Kidney tubule cell (primary cell): ENCODE results near the gene HSPA2.
A peak's percentile ranks its signal among the peaks of the same experiment; 100 is the strongest.
"Not testable (repeated sequence)": the region's sequence is repeated elsewhere in the genome, so short reads cannot be mapped to it uniquely, and the experiment has no call there.

ENCODE experiments used
- DNase-seq: peaks from one replicate; pipeline ENCODE4 v3.0.0-alpha.2; 2018; ENCODE audit warnings: low spot score

HSPA2 gene

GRCh38 chr14:64562436-64562835, 21.9 kb downstream of the HSPA2 start:
- DNase-seq = no peak

DNA sequence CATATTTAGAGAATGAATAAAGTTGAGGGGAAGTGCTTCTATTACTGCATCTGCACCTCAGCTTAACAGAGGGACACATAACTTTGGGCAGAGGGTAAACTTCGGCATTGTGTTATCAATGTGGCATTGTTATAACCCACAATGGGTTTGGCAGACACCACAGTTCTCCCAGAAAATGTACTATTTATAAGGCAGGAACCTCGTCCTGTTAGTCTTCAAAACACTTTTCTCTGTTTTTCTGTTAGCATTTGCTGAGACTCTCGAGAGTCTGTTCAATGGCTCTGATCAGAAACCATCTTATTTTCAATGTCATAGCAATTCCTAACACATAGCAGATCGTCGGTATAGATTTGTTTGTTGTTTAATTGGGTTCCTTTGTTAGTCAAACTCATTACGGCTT, 23.2 kb downstream of the HSPA2 start:
- DNase-seq = no peak

DNA sequence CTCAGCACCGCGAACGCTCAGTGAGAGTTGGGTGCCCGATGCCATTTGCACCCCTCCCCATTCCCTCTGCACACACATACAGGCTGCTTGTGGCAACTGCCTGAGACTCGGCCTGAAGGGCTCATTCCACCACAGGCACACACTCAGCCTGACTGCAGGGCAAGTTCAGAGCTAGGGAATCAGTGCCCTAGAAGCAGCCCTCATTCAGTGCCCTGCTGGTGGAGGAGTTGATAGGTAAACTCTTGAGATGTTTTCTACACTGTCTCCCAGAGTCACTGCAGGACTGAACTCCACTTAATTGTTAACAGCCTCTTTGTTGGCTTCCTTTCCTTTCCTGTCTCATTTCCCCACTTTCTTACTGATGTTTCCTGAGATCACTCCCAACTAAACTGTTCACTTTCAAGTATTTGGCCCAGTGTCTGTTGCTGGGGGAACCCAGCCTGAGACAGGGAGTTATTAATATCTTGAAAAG, 26.1 kb downstream of the HSPA2 start:
- DNase-seq = no peak

DNA sequence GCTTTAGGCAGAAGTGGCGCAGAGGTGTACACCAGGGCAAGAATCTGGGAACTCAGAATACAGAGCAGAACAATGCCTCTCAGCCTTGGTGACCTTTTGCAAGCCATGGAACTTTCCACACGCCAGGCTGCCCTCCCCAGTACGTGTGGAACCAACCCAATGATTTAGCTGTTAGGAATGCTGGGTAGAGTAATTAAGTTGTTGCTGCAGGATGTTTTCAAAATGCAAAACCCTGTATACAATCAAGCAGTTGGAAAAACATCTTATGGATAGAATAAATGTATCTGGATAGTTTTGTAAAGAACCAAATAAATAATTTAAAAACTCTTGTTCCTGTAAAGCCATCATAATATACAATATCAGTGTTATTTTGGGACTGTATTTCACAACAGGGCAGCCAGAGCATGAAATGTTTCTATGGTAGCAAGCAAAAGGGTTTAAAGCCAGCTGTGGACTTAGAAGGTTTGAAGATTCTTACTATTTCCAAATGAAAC, 28.6 kb downstream of the HSPA2 start:
- peak; percentile 69 for DNase-seq

DNA sequence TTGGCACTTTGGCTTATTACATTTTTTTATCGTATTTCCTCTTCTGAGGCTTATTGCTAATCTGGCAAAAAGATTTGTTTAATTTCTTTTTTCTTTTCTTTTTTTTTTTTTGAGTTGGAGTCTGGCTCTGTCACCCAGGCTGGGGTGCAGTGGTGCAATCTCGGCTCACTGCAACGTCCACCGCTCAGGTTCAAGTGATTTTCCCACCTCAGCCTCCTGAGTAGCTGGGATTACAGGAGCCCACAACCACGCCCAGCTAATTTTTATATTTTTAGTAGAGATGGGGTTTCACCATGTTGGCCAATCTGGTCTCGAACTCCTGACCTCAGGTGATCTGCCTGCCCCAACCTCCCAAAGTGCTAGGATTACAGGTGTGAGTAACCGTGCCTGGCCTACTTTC, 29.1 kb downstream of the HSPA2 start:
- not testable (repeated sequence) for DNase-seq

DNA sequence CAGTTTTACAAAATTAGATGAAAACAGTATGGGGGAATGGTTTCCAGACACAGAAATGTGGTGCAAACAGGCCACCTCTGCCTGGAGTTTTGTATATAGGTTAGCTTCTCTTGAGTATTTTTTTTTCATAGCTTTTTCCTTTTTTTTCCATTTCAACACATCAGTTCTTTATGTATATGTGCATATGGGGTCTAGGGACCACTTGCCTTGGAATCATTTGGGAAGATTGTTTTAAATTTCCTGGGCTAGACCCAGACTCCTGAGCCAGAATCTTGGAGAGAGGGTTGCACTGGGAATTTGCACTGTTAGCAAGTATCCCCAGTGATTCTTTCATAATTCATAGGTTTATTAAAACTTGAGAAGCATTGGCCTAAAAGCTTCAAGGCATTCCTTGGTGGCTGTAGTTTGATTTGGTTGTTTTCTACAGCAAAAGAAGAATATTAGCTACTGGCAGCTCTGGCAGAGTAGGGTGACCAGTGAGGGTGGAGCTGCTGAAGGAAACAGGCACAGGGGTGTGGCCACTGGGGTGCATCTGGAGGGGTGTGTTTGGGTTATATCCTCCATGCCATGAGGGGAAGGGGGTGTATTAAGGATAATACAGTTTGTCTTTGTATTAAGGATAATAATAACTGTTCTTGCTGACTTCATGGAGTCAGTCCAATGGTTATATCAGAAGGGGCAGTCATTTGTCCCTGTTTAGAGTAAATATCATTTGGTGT, 32.0 kb downstream of the HSPA2 start:
- no peak for DNase-seq

GRCh38 chr14:64573109-64573508, 32.6 kb downstream of the HSPA2 start:
- no peak for DNase-seq

DNA sequence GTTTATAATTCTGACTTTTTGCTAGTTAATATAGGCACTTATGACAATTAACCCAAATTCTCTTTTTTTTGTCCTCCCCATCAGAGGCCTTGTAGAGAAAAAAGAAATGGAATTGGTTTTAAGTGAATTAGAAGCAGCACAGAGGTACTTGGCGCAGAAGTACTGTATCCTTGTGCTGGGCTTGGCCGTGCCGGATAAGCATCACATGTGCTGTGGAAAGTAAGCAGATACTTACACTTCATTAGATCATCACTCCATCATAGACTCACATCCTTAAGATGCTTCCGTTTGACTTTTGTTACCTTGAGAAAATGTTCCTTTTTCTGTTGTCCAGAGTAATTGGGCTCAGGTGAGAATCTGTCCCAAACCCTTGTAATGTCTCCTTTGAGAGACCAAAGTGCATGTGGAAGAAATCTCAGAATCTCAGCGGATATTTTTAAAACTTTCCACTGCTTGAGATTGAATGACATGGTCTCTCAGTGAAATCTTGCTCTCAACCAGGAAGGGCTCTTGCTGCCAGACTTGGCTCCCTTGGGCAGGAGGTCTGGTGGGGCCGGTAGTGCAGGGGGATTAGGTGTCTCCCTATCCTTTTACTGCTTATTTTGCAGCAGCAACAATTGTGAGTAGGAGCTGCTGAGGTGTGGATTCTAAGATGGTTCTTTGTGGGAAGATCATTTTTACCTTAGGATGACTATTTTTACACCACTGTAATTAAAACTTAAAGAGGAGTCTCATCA, 34.0 kb downstream of the HSPA2 start:
- no peak for DNase-seq

DNA sequence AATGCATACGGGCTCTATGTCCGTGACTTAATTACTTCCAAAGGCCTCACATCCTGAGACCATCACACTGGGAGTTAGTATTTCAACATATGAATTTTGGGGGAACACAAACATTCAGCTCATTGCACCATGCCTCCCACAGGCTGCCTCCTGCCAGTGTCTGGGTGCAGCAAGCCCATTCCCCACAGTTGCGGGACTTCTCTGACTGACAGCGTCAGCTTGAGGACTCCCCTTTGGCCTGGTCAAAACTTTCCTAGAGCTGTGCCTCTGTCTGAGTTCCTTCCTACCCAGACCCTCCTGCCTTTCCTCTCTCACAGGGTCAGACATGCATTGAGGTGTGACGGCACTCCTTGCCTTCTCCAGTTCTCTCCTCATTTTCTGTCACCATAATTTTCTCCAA, 36.7 kb downstream of the HSPA2 start:
- DNase-seq = no peak

- DNase-seq = no peak
Observed at GRCh38 chr14:64580467-64580866, 39.9 kb downstream of the HSPA2 start.

DNA sequence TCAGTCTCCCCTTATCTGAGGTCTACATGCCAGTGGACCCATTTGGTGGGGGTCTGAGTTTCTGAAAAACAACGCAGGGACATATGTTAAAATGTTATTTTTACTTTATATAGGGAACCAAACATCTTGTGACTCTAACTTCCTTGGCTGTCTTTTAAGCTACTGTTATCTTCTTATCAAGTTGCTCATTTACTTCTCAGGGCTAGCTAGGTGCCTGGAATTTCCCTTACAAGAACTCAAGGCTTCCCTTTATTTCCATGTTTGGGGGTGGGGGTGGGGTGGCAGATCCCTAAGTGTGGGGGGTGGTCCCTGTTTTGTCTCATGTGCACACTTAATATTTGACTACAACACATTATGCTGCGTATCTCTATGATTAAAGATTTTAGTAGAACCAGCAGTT, 40.8 kb downstream of the HSPA2 start:
- DNase-seq = no peak

- DNase-seq = no peak
Observed at GRCh38 chr14:64581817-64582216, 41.3 kb downstream of the HSPA2 start.

DNA sequence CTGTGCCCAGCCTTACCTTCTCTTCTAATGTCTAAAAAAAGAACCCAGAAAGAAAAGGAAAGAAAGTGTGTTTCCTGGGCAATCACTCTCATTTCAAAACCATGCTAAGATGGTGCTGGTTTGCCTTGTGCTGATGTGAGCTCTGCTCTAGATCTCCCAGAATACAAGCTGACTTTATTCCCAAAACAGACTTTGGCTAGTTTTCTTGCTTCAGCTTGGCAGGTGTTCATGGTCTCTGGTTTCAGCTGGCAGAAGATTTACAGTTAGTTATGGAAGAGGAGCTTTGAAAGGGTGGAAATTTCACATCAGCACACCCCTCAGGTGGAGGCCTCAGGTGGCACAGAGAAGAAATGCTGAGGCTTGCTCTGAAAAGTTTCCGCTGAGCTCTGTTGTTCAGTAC, 43.6 kb downstream of the HSPA2 start:
- no peak for DNase-seq

- no peak for DNase-seq
Observed at GRCh38 chr14:64591809-64592208, 51.3 kb downstream of the HSPA2 start.
